Measurements from ENCODE around the gene PDE2A.

The PDE2A gene

GRCh38 chr11:72670041-72670440 lies 4.2 kb downstream of the PDE2A start:
- no peak overlapping the region for H2BK5ac ChIP-seq (ENCODE audit: low read length)
- WGBS (ENCODE audit: extremely low coverage, insufficient coverage, low lambda C conversion rate): no CpG with 5 or more reads among the region's 4 CpGs
- H3K27ac ChIP-seq (ENCODE audit: low read depth, low read length): no peak overlapping the region
- no peaks in the 10 kb centered on the region for H3K79me2 ChIP-seq (ENCODE audit: control insufficient read depth, insufficient read depth, low read length)
- no peak overlapping the region for H3K4me2 ChIP-seq (ENCODE audit: low read length)
- no peak overlapping the region for H3K4ac ChIP-seq (ENCODE audit: low read depth, low read length)
- no peak overlapping the region for H3K56ac ChIP-seq (ENCODE audit: low read length)
- H4K8ac ChIP-seq (ENCODE audit: low read depth, low read length): no peak overlapping the region
- no peak overlapping the region for H3K23ac ChIP-seq (ENCODE audit: low read length)
- no peaks in the 10 kb centered on the region for H3K27me3 ChIP-seq (ENCODE audit: insufficient read depth, low read length, poor library complexity)
- no peak overlapping the region for H4K5ac ChIP-seq (ENCODE audit: low read length)
- no peak overlapping the region for H3K18ac ChIP-seq (ENCODE audit: low read length)
- H2BK120ac ChIP-seq (ENCODE audit: low read depth, low read length): no peak overlapping the region
- H3K36me3 ChIP-seq (ENCODE audit: control insufficient read depth, insufficient read depth, low read length): no peaks in the 10 kb centered on the region
- H2AK5ac ChIP-seq (ENCODE audit: low read length): no peak overlapping the region
- H3K4me3 ChIP-seq (ENCODE audit: low read length): no peak overlapping the region
- no peak overlapping the region for H2BK15ac ChIP-seq (replicated peaks; ENCODE audit: low read depth)
- no peaks in the 10 kb centered on the region for H3K79me1 ChIP-seq (ENCODE audit: low read length)
- peaks cover 14% of the 10 kb centered on the region for H3K4me1 ChIP-seq (ENCODE audit: control insufficient read depth, low read depth, low read length)
- peak; percentile 65 for DNase-seq
- no peak overlapping the region for H3K9ac ChIP-seq (ENCODE audit: low read length)

GRCh38 chr11:72669527-72669926 lies 4.7 kb downstream of the PDE2A start:
- no CpG with 5 or more reads among the region's 8 CpGs for WGBS (ENCODE audit: extremely low coverage, insufficient coverage, low lambda C conversion rate)
- Histone ChIP-seq H3K18ac (ENCODE audit: low read length) (no peak overlapping the region), H3K36me3 (ENCODE audit: control insufficient read depth, insufficient read depth, low read length) (no peaks in the 10 kb centered on the region), H3K79me1 (ENCODE audit: low read length) (no peaks in the 10 kb centered on the region), H3K9ac (ENCODE audit: low read length) (no peak overlapping the region), H3K4ac (ENCODE audit: low read depth, low read length) (no peak overlapping the region), H3K4me1 (ENCODE audit: control insufficient read depth, low read depth, low read length) (peaks cover 9% of the 10 kb centered on the region), H2BK15ac (replicated peaks; ENCODE audit: low read depth) (no peak overlapping the region), H3K4me2 (ENCODE audit: low read length) (no peak overlapping the region), H3K27ac (ENCODE audit: low read depth, low read length) (no peak overlapping the region), H3K27me3 (ENCODE audit: insufficient read depth, low read length, poor library complexity) (no peaks in the 10 kb centered on the region), H4K8ac (ENCODE audit: low read depth, low read length) (no peak overlapping the region), H3K56ac (ENCODE audit: low read length) (no peak overlapping the region), H2BK5ac (ENCODE audit: low read length) (no peak overlapping the region), H2AK5ac (ENCODE audit: low read length) (no peak overlapping the region), H3K4me3 (ENCODE audit: low read length) (no peak overlapping the region), H3K23ac (ENCODE audit: low read length) (no peak overlapping the region), H3K79me2 (ENCODE audit: control insufficient read depth, insufficient read depth, low read length) (no peaks in the 10 kb centered on the region), H4K5ac (ENCODE audit: low read length) (no peak overlapping the region), H2BK120ac (ENCODE audit: low read depth, low read length) (no peak overlapping the region)
- DNase-seq: no peak

GRCh38 chr11:72668629-72669347 lies 5.4 kb downstream of the PDE2A start:
- Histone ChIP-seq H2BK5ac (ENCODE audit: low read length) (no peak overlapping the region), H4K8ac (ENCODE audit: low read depth, low read length) (no peak overlapping the region), H2AK5ac (ENCODE audit: low read length) (no peak overlapping the region), H3K4me3 (ENCODE audit: low read length) (no peak overlapping the region), H3K23ac (ENCODE audit: low read length) (no peak overlapping the region), H3K56ac (ENCODE audit: low read length) (no peak overlapping the region), H3K27me3 (ENCODE audit: insufficient read depth, low read length, poor library complexity) (no peaks in the 10 kb centered on the region), H2BK120ac (ENCODE audit: low read depth, low read length) (no peak overlapping the region), H3K79me1 (ENCODE audit: low read length) (no peaks in the 10 kb centered on the region), H2BK15ac (replicated peaks; ENCODE audit: low read depth) (no peak overlapping the region), H3K4ac (ENCODE audit: low read depth, low read length) (no peak overlapping the region), H3K4me2 (ENCODE audit: low read length) (no peak overlapping the region), H3K9ac (ENCODE audit: low read length) (no peak overlapping the region), H3K18ac (ENCODE audit: low read length) (no peak overlapping the region), H3K36me3 (ENCODE audit: control insufficient read depth, insufficient read depth, low read length) (no peaks in the 10 kb centered on the region), H3K79me2 (ENCODE audit: control insufficient read depth, insufficient read depth, low read length) (no peaks in the 10 kb centered on the region), H3K4me1 (ENCODE audit: control insufficient read depth, low read depth, low read length) (peaks cover 7% of the 10 kb centered on the region), H3K27ac (ENCODE audit: low read depth, low read length) (no peak overlapping the region), H4K5ac (ENCODE audit: low read length) (no peak overlapping the region)
- no CpG with 5 or more reads among the region's 7 CpGs for WGBS (ENCODE audit: extremely low coverage, insufficient coverage, low lambda C conversion rate)
- DNase-seq: peak; percentile 64

GRCh38 chr11:72665911-72666472 lies 8.2 kb downstream of the PDE2A start:
- Histone ChIP-seq H3K4ac (ENCODE audit: low read depth, low read length) (no peak overlapping the region), H2BK5ac (ENCODE audit: low read length) (no peak overlapping the region), H3K79me2 (ENCODE audit: control insufficient read depth, insufficient read depth, low read length) (no peaks in the 10 kb centered on the region), H2BK120ac (ENCODE audit: low read depth, low read length) (no peak overlapping the region), H3K56ac (ENCODE audit: low read length) (no peak overlapping the region), H3K27me3 (ENCODE audit: insufficient read depth, low read length, poor library complexity) (no peaks in the 10 kb centered on the region), H3K9ac (ENCODE audit: low read length) (no peak overlapping the region), H4K8ac (ENCODE audit: low read depth, low read length) (no peak overlapping the region), H3K23ac (ENCODE audit: low read length) (no peak overlapping the region), H3K36me3 (ENCODE audit: control insufficient read depth, insufficient read depth, low read length) (no peaks in the 10 kb centered on the region), H3K79me1 (ENCODE audit: low read length) (no peaks in the 10 kb centered on the region), H3K18ac (ENCODE audit: low read length) (no peak overlapping the region), H4K5ac (ENCODE audit: low read length) (no peak overlapping the region), H3K4me3 (ENCODE audit: low read length) (no peak overlapping the region), H3K4me1 (ENCODE audit: control insufficient read depth, low read depth, low read length) (peaks cover 16% of the 10 kb centered on the region), H2AK5ac (ENCODE audit: low read length) (no peak overlapping the region), H3K27ac (ENCODE audit: low read depth, low read length) (no peak overlapping the region), H2BK15ac (replicated peaks; ENCODE audit: low read depth) (no peak overlapping the region), H3K4me2 (ENCODE audit: low read length) (no peak overlapping the region)
- no CpG with 5 or more reads among the region's 6 CpGs for WGBS (ENCODE audit: extremely low coverage, insufficient coverage, low lambda C conversion rate)
- peak; percentile 83 for DNase-seq

- Histone ChIP-seq H3K36me3 (ENCODE audit: control insufficient read depth, insufficient read depth, low read length) (no peaks in the 10 kb centered on the region), H4K8ac (ENCODE audit: low read depth, low read length) (no peak overlapping the region), H2BK120ac (ENCODE audit: low read depth, low read length) (no peak overlapping the region), H4K5ac (ENCODE audit: low read length) (no peak overlapping the region), H3K27me3 (ENCODE audit: insufficient read depth, low read length, poor library complexity) (no peaks in the 10 kb centered on the region), H3K18ac (ENCODE audit: low read length) (no peak overlapping the region), H3K4ac (ENCODE audit: low read depth, low read length) (no peak overlapping the region), H3K4me2 (ENCODE audit: low read length) (no peak overlapping the region), H3K9ac (ENCODE audit: low read length) (no peak overlapping the region), H3K56ac (ENCODE audit: low read length) (no peak overlapping the region), H2AK5ac (ENCODE audit: low read length) (no peak overlapping the region), H3K79me2 (ENCODE audit: control insufficient read depth, insufficient read depth, low read length) (no peaks in the 10 kb centered on the region), H3K4me3 (ENCODE audit: low read length) (no peak overlapping the region), H3K79me1 (ENCODE audit: low read length) (no peaks in the 10 kb centered on the region), H2BK15ac (replicated peaks; ENCODE audit: low read depth) (no peak overlapping the region), H3K27ac (ENCODE audit: low read depth, low read length) (no peak overlapping the region), H2BK5ac (ENCODE audit: low read length) (no peak overlapping the region), H3K23ac (ENCODE audit: low read length) (no peak overlapping the region), H3K4me1 (ENCODE audit: control insufficient read depth, low read depth, low read length) (peaks cover 13% of the 10 kb centered on the region)
- WGBS (ENCODE audit: extremely low coverage, insufficient coverage, low lambda C conversion rate): no CpG with 5 or more reads among the region's 5 CpGs
- DNase-seq: peak; percentile 60
Measured at GRCh38 chr11:72662036-72662435, 12.2 kb downstream of the PDE2A start.

- H3K27ac ChIP-seq (ENCODE audit: low read depth, low read length): no peak overlapping the region
Measured at GRCh38 chr11:72661486-72661885, 12.7 kb downstream of the PDE2A start.

More at GRCh38 chr11:72661486-72661885, 12.7 kb downstream of the PDE2A start:
- Histone ChIP-seq H4K5ac (ENCODE audit: low read length) (no peak overlapping the region), H3K23ac (ENCODE audit: low read length) (no peak overlapping the region), H4K8ac (ENCODE audit: low read depth, low read length) (no peak overlapping the region), H3K18ac (ENCODE audit: low read length) (no peak overlapping the region), H3K4me3 (ENCODE audit: low read length) (no peak overlapping the region), H2BK5ac (ENCODE audit: low read length) (no peak overlapping the region), H3K27me3 (ENCODE audit: insufficient read depth, low read length, poor library complexity) (no peaks in the 10 kb centered on the region), H2AK5ac (ENCODE audit: low read length) (no peak overlapping the region), H2BK120ac (ENCODE audit: low read depth, low read length) (no peak overlapping the region), H3K56ac (ENCODE audit: low read length) (no peak overlapping the region), H2BK15ac (replicated peaks; ENCODE audit: low read depth) (no peak overlapping the region), H3K79me2 (ENCODE audit: control insufficient read depth, insufficient read depth, low read length) (no peaks in the 10 kb centered on the region), H3K4me2 (ENCODE audit: low read length) (no peak overlapping the region), H3K9ac (ENCODE audit: low read length) (no peak overlapping the region), H3K4ac (ENCODE audit: low read depth, low read length) (no peak overlapping the region), H3K79me1 (ENCODE audit: low read length) (no peaks in the 10 kb centered on the region), H3K36me3 (ENCODE audit: control insufficient read depth, insufficient read depth, low read length) (no peaks in the 10 kb centered on the region), H3K4me1 (ENCODE audit: control insufficient read depth, low read depth, low read length) (peaks cover 13% of the 10 kb centered on the region)
- no peak for DNase-seq
- no CpG with 5 or more reads among the region's 9 CpGs for WGBS (ENCODE audit: extremely low coverage, insufficient coverage, low lambda C conversion rate)

Measured in mesendoderm (in vitro differentiated cells).